Tibial nerve (tissue), 4 donors: ENCODE measurements around the gene DNASE1L2.

ENCODE experiments used
- EP300 ChIP-seq, 2 donors: sonication (generic); formaldehyde crosslinking; IDR thresholded peaks; one replicate each; pipeline ENCODE4 v1.6.1; 2017; ENCODE audit warnings: antibody characterized with exemption in 2 of 2, mild to moderate bottlenecking in 1 of 2
- POLR2A ChIP-seq, 2 donors: fragments of 450-650 bp; IDR thresholded peaks; one replicate each; pipeline ENCODE4 v1.6.1; 2017; ENCODE audit warnings: antibody characterized with exemption in 2 of 2, mild to moderate bottlenecking in 2 of 2, moderate library complexity in 2 of 2
- TF ChIP-seq, protein P1 (sequence below), 5 experiments: fragments of 200-600 bp in 3 of 5; fragments of 450-650 bp in 2 of 5; sonication (generic) in 3 of 5; IDR thresholded peaks; one replicate each; pipeline ENCODE4 v1.5.1; 2016 to 2019; ENCODE audit warnings: antibody characterized with exemption in 5 of 5, mild to moderate bottlenecking in 3 of 5, moderate library complexity in 2 of 5

- TF ChIP-seq, protein P1, sequence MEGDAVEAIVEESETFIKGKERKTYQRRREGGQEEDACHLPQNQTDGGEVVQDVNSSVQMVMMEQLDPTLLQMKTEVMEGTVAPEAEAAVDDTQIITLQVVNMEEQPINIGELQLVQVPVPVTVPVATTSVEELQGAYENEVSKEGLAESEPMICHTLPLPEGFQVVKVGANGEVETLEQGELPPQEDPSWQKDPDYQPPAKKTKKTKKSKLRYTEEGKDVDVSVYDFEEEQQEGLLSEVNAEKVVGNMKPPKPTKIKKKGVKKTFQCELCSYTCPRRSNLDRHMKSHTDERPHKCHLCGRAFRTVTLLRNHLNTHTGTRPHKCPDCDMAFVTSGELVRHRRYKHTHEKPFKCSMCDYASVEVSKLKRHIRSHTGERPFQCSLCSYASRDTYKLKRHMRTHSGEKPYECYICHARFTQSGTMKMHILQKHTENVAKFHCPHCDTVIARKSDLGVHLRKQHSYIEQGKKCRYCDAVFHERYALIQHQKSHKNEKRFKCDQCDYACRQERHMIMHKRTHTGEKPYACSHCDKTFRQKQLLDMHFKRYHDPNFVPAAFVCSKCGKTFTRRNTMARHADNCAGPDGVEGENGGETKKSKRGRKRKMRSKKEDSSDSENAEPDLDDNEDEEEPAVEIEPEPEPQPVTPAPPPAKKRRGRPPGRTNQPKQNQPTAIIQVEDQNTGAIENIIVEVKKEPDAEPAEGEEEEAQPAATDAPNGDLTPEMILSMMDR (IDR thresholded peaks at IDR 0.05): no peak
- TF ChIP-seq POLR2A (IDR thresholded peaks at IDR 0.05): no peak
- no peak for TF ChIP-seq EP300 (IDR thresholded peaks at IDR 0.05)
These were observed 848 bp downstream of the DNASE1L2 start for GRCh38 chr16:2237102-2237482.
